ENCODE measurements around the gene CYB5RL.

GRCh38 chr1:54159733-54160316 lies 40.0 kb downstream of the CYB5RL start:
- TF ChIP-seq CTCF (IDR thresholded peaks at IDR 0.05) (no peak), POLR2AphosphoS5 (IDR thresholded peaks at IDR 0.05) (no peak), POLR2A (IDR thresholded peaks at IDR 0.05) (no peak)

Measured in sigmoid colon (tissue), 4 donors.